GM21723 (cell line): Measurements from ENCODE around the gene LIMS2.

Experiments
- ATAC-seq: cut with Tn5 transposase; IDR thresholded peaks from one replicate; pipeline ENCODE4 v1.9.1; 2021; ENCODE audit warnings: mild to moderate bottlenecking, moderate library complexity; ENCODE audit not compliant: unreplicated experiment

The LIMS2 gene

DNA sequence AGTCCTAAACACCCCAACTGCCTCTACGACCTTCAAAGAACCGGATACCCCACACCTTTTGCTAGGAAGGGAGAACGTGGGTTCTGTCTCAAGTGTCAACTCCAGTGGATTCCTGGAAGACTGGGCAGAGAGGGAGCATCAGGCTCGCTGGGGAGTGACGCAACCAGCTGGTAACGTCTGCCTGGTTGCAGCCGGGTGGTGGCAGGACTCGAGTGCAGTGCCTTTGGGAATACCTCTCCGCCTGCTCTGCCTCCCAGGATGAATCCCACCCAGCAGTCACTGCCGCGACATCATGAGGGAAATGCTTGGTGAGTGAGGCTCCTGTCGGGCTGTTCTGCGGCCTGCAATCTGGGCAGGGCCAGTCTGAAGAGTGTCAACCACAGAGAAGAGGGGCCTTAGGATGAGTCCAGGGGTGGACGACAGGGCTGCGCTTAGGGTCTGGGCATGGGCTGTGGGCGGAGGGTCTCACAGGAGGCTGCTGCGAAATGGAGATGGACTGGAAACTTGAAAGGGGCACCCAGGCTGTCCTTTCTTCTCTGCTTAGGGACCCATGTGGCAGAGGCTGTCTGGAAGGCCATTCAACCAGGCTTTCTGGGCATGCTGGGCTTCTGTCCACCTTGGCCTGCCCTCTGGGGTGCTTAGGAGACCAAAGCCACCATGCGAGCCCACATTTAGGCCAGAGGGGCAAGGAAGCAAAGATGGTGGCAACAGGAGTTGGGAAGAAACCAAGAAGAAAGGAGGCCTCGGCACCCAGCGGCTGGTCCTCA, 16.5 kb downstream of the LIMS2 start:
- no peak for ATAC-seq

DNA sequence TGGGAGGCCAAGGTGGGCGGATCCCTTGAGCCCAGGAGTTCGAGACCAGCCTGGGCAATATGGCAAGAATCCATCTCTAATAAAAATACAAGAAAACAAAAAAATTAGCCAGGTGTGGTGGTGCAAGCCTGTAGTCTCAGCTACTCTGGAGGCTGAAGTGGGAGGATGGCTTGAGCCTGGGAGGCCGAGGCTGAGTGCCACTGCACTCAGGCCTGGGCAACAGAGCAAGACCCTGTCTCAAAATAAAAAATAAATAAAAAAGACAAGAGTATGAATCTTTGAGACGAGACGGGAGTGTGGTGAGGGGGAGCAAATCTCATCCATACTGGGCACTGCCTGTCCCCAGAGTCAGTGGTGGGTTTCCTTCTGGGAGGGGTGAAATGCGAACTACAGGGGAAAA, 17.2 kb downstream of the LIMS2 start:
- ATAC-seq: no peak

DNA sequence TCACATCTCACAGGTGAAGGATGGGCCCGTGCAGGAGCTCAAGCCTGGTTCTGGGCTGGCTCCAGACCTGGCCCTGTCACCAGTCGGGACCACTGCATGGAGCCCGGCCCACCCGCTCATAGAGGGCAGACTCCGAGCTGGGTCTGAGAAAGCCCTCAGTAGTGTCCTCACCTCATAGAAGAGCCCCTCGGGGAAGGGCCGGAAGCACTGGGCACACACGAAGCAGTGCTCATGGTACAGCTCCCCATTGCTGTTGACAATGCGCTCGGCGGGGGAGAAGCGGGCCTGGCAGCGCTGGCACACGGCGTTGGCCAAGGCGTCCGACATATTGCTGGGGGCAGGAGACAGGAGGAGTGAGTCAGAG, 18.1 kb downstream of the LIMS2 start:
- ATAC-seq: no peak

DNA sequence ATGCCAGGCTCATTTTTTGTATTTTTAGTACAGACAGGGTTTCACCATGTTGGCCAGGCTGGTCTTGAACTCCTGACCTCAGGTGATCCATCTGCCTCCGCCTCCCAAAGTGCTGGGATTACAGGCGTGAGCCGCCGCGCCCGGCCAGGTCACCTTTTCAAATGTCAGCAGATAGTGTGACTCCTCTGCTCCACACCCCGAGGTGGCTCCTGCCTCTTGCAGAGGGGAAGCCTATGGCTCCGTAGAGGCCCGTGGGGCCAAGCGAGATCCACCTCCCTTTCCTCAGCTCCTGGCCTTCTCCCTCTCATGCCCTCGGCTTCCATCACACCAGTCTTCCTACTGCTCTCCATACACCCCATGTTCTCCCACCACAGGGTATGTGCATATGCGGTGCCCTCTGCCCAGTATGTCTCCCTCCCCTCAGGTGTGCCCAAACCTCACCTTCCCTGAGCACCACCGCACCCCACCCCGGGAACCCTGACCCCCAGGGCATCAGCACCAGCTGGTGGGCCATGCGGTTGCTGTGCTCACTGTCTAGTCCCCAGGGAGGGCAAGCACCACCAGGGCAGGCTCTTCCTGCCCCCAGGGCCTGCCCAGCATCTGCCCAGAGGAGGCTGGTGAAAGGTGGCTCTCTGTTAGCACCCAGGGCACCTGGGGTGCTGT, 18.6 kb downstream of the LIMS2 start:
- ATAC-seq: no peak

DNA sequence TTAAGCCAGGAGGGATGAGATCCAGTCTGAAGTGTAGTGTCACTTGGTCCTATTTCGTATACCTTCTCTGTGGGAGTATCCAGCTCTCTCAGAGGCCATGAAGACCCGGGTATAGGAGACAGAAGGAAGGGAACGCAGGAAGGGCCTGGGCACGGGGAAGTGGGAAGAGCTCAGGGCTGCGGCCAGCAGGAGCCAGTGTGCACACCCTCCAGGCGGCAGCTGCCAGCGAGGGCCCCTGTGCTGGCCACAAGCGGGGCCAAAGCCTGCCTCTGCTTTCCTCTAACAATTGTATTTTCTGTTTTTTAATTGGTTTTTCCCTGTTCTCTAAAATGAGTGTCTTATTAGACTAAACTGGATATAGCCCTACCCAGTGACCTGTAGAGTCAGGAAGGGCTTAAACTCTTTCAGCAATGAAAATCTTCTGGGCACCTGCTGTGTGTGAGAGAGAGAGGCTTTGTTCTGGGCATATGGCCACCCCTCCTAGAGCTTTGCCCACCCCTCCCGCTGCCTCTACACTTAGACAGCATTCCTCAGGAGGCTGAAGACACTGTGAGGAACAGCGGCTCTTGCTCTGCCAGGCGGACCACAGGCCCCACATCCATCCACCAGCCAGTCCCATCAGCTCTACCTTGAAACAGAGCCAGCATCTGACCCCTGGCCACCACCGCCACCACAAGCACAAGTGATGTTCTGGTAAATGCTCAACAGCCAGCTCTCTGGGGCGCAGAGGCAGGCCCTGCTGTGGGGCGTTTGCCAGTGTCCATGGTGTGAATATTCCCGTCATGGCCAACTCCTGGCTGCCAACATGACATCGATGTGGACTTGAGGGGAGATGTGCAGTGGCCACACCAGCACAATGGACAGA, 19.9 kb downstream of the LIMS2 start:
- no peak for ATAC-seq

DNA sequence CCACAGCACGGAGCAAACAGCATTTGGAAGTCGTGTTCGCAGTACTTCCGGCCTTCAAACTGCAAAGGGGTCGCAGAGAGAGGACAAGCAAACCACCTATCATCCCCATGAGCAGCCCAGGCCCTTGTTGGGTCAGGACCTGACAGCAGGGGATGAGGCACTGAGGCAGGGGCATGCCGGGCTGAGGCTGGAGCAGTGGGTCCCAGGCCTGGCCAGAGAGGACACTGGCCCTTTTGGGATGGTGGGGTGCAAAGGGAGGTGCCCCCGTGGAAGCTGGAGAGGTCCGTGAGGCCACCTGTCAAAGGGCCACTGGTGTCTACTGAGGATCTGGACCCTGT, 20.5 kb downstream of the LIMS2 start:
- no peak for ATAC-seq

DNA sequence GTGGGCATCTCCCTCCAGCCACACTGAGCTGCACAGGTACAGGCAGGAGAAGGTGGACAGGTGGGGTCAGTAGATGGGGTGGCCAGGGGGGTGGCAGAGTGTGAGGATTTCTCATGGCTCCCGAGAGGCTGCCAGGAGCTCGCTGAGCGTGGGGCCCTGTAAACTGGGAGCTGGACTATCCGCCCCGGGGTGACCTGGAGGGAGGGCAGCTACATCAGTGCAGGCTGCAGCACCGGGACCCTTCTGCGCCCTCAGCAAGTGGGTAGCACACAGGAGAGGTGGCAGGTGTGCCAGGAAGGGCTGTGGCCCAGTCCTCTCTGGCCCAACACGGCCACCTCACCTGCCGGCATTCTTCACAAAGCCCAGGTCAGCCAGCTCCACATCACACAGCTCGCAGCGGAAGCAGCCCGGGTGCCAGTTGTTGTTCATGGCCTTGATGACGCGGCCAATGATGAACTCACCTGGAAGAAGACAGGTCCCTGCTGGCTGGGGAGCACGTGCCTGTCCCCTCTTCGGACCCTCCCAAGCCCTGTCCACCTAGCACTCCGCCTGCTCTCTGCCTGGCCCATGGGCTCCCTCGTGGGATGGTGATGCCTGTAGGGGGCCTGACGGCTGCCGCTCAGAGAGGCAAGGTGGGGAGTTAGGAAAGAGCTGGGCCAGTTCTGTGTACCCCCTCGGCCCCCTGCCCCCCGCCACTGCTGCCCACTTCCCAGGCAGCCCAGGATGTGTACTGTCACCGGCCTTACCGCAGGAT, 21.1 kb downstream of the LIMS2 start:
- no peak for ATAC-seq

DNA sequence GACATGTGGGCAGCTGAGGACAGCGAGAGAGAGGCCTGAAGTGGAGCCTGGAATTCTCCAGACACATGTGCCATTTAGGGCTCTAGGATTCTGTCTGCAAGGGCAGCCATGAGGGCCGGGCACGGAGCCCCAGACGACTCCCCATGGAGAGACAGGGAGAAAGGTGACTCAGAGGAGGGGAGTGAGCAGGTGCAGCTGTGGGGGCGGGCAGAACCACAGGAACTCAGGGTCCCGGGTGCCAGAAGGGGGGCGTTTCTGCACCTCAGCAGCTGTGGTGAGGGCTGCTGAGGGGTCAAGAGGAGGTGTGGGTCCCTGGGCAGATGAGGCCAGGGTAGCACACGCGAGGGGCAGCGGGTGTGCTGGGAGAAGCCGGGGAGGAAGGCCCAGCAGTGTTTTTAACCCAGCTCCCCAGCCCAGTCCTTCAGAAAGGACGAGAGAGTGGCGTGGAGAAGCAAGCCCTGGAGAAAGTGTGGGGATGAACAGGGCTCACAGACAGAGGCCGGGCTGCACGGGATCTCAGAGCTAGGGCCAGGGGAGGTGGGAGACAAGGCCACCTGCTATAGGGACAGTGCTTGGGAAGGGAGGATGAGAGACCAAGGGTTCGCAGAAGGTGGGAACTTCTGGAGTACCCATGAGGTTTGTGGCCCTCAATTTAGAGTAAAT, 21.8 kb downstream of the LIMS2 start:
- no peak for ATAC-seq

DNA sequence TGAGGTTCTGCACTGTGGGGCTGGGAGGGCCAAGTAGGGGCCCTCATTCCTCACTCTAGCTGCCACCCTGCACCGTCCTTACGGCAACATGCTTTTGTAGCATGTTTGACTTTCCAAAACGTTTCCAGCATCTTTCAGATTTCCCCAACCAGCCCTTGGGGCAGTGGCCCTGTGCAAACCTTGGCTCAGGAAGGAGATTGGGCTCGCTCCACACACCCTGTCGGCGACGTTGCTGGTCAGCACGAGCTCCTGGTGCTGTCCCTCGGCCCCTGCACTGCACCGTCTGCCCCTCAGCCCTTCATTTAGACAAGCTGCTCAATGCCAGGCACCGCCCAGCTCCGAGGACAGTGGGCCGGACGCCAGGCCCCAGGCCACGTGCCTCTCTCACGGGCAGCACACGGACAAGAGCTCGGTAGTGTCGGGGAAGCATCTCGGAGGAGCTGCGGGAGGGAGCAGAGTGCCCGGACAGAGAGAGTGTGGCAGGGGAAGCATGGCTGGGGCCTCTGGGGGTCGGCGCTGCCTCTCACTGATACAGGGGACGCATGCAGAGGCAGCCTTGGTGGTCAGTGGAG, 22.5 kb downstream of the LIMS2 start:
- no peak for ATAC-seq

DNA sequence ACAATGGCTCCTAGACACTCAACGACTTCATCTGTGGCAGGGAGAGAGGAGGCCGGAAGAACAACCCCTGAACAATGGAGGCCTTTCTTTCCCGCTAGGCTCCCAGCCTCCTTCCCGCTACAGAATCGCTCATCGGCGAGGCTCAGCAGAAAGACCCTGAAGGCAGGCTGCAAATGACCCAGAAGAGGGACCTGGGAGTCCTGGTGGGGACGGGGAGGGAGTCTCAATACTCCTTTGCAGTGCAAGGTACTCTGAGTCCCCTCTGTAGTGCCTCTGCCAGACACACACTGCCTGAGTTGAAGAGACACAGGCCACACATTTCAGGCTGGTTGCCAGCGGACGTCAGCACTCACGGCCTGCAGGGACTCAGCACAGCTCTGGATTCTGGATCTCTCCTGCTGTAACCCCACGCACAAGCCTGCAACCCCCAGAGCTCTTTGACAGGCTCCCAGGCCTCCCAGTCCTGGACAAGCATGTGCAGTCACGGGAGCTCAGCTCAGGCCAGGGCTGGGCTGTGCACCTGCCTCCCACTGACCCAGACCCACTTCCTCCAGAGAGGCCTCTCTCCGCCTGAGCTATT, 23.3 kb downstream of the LIMS2 start:
- ATAC-seq: no peak

DNA sequence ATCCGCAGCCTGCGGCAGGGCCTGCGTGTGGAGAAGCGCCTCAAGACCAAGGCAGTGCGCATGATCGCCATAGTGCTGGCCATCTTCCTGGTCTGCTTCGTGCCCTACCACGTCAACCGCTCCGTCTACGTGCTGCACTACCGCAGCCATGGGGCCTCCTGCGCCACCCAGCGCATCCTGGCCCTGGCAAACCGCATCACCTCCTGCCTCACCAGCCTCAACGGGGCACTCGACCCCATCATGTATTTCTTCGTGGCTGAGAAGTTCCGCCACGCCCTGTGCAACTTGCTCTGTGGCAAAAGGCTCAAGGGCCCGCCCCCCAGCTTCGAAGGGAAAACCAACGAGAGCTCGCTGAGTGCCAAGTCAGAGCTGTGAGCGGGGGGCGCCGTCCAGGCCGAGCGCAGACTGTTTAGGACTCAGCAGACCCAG, 23.9 kb downstream of the LIMS2 start:
- no peak for ATAC-seq

DNA sequence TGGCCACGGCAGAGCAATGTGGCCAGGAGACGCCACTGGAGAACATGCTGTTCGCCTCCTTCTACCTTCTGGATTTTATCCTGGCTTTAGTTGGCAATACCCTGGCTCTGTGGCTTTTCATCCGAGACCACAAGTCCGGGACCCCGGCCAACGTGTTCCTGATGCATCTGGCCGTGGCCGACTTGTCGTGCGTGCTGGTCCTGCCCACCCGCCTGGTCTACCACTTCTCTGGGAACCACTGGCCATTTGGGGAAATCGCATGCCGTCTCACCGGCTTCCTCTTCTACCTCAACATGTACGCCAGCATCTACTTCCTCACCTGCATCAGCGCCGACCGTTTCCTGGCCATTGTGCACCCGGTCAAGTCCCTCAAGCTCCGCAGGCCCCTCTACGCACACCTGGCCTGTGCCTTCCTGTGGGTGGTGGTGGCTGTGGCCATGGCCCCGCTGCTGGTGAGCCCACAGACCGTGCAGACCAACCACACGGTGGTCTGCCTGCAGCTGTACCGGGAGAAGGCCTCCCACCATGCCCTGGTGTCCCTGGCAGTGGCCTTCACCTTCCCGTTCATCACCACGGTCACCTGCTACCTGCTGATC, 24.4 kb downstream of the LIMS2 start:
- no peak for ATAC-seq

DNA sequence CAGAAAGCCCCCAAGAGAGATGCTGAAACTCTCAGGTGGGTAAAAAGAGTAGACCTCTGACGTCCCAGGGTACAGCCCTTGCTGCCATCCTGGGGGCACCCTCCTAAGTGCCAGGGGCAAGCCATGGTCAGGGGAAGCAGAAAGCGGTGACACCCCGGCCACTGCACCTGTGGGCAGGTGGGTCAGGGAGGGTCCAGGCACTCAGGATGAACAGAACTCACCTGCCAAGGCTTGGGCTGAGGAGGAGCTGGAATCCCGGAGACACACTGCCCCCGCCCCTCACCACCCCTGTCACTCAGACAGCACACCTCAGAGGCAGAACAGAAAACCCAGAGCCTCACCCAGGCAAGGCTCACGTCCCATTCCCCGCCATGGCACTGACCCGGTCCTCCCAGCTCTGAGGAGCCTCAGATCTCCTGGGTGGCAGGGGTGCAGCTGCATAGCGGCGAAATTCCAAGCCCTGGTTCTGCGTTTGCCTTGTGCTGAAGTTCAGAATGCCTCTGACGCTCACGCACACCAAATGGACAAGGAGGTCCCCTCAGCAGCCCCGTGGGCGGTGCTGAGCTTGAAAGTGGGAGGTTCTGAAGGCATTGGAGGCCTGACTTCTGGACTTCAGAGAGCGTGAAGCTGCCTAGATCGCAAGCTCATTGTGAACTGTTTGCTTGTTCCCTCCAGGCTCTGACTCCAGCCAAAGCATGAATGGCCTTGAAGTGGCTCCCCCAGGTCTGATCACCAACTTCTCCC, 25.1 kb downstream of the LIMS2 start:
- ATAC-seq: peak; percentile 13

DNA sequence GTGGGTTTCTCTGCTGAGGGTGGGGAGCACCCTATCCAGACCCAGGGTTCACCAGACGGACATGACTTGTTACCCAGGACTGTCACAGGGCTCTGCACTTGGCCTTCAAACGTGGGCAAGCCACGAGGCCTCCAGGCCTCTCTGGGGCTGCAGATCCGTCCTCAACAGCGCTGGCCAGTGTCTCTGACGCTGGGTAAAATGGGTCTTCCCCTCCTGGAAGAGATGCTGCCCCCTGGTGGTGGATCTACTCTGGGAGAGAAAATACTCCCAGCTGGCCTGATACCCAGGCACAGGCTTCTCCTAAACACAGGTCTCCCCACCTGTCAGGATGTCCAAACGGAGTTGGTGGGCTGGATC, 25.7 kb downstream of the LIMS2 start:
- peak; percentile 78 for ATAC-seq

DNA sequence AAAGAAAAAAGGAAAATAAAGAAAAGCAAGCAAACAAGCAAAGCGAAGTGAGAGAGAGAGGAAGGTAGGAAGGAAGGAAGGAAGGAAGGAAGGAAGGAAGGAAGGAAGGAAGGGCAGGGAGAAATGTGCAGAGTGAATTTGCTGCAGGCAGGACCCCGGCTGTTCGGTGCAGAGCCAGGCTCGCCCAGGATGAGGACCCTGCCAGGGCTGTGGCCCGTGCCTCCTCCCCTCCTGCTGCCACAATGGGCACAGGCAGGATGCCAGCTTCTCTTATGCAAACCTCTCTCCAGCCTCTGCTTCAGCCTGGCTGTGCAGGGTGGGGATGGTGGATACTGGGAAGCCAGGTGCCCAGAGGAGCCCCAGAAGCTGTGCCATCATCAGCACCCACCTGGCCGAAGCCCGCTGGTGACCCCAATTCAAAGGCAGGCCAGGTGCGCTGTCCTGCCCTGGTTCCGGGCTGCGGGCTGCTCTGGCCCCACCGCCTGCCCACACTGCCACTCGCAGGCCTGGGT, 26.2 kb downstream of the LIMS2 start:
- ATAC-seq: no peak

DNA sequence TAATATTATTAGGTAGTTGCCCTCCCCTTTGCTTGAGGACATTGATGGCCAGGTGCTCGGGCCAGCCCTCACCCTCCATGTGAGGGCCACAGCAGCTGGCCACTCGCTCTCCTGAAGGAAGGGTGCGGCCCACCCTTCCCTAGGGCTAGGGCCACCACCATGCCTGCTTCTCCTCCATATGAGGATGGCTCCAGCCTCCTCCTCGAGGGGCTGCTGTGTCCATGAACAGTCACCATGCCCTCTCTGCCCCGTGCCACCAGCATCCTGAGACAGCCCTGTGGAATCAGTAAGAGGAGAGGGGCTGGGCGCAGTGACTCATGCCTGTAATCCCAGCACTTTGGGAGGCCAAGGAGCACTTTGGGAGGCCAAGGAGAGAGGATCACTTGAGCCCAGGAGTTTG, 27.0 kb downstream of the LIMS2 start:
- no peak for ATAC-seq

DNA sequence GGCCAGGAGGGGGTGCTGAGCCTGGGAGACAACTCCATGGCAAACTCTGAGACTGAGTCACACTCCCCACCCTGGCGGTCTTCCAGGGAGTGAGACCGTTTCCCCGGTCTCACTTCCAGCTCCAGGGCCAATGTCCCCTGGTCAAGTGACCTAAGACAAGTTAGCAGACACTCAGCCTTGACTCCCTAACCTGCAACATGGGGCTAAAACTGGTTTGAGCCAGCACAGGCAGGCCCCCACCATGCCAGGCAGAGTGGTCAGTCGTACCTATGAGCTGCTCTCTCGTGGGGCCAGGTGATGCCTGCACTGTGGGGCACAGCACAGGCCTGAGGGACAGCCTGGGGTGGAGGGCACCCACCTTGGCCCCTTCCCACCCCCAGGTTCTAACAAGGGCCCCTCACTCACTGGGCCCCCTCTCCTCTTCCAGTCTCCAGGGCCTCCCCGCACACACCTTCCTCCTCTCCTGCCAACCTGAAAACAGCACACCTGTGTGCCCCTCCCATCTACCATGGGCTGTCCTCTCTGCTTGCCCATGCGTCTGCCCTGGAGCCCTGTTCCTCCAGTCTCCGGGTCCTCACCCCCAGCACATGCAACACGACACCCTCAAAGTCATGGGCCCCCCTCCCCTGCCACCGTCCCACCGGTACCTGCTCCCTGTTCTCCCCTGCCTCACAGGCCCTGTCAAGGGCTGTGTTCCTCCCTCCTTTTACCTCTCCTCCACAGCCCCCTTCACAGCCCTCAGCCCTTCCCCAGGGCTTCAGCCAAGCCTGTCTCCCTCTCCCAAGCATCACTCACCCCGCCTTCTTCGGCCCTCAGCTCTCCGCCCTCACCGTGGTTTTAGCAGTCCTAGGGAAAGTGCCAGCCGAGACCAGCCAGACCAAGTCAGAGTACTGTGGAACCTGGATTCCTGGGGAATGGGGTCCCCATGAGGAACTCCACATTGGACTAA, 27.8 kb downstream of the LIMS2 start:
- no peak for ATAC-seq
